ENCODE data around the gene HMGCS2.
"Not testable (repeated sequence)": the region's sequence is repeated elsewhere in the genome, so short reads cannot be mapped to it uniquely, and the experiment has no call there.

HMGCS2 gene

GRCh38 chr1:119790451-119791198 lies 21.9 kb upstream of the HMGCS2 start:
- no peak for DNase-seq (ENCODE audit: low read depth)

- no peak for DNase-seq (ENCODE audit: low read depth)
Observed at GRCh38 chr1:119787776-119788175, 19.1 kb upstream of the HMGCS2 start.

GRCh38 chr1:119786473-119787050 lies 17.9 kb upstream of the HMGCS2 start:
- not testable (repeated sequence) for DNase-seq (ENCODE audit: low read depth)

- DNase-seq (ENCODE audit: low read depth) = not testable (repeated sequence)
Observed at GRCh38 chr1:119786046-119786445, 17.3 kb upstream of the HMGCS2 start.

- no peak for DNase-seq (ENCODE audit: low read depth)
Observed at GRCh38 chr1:119784191-119784781, 15.6 kb upstream of the HMGCS2 start.

GRCh38 chr1:119783354-119784185 lies 14.9 kb upstream of the HMGCS2 start:
- DNase-seq (ENCODE audit: low read depth) = no peak

- no peak for DNase-seq (ENCODE audit: low read depth)
Observed at GRCh38 chr1:119782631-119783325, 14.1 kb upstream of the HMGCS2 start.

GRCh38 chr1:119781434-119782210 lies 12.9 kb upstream of the HMGCS2 start:
- DNase-seq (ENCODE audit: low read depth) = no peak

GRCh38 chr1:119779869-119780356 lies 11.2 kb upstream of the HMGCS2 start:
- DNase-seq (ENCODE audit: low read depth) = no peak

- DNase-seq (ENCODE audit: low read depth) = no peak
Observed at GRCh38 chr1:119778886-119779560, 10.3 kb upstream of the HMGCS2 start.

GRCh38 chr1:119778359-119778758 lies 9.7 kb upstream of the HMGCS2 start:
- DNase-seq (ENCODE audit: low read depth) = no peak

GRCh38 chr1:119774746-119775490 lies 6.2 kb upstream of the HMGCS2 start:
- no peak for DNase-seq (ENCODE audit: low read depth)

- no peak for DNase-seq (ENCODE audit: low read depth)
Observed at GRCh38 chr1:119773711-119774241, 5.1 kb upstream of the HMGCS2 start.

- no peak for DNase-seq (ENCODE audit: low read depth)
Observed at GRCh38 chr1:119772298-119772697, 3.6 kb upstream of the HMGCS2 start.

- DNase-seq (ENCODE audit: low read depth) = no peak
Observed at GRCh38 chr1:119771770-119772169, 3.1 kb upstream of the HMGCS2 start.

- no peak for DNase-seq (ENCODE audit: low read depth)
Observed at GRCh38 chr1:119771016-119771415, 2.3 kb upstream of the HMGCS2 start.

GRCh38 chr1:119767486-119767885 lies 1.2 kb downstream of the HMGCS2 start:
- no peak for DNase-seq (ENCODE audit: low read depth)

GRCh38 chr1:119766374-119766794 lies 2.3 kb downstream of the HMGCS2 start:
- no peak for DNase-seq (ENCODE audit: low read depth)

GRCh38 chr1:119764220-119764619 lies 4.5 kb downstream of the HMGCS2 start:
- no peak for DNase-seq (ENCODE audit: low read depth)

Measured in CMK (cell line).